HepG2 (cell line): ENCODE results near the gene PELI3. TPM values are rescaled to one million over a fixed set of nuclear protein-coding genes. Genes with fewer than 3 reads are reported as not detected.

Experiments
- CBFB ChIP-seq: sonication (generic); formaldehyde crosslinking; IDR thresholded peaks from 2 replicates; pipeline ENCODE4 v1.4.0; 2020; ENCODE audit warnings: missing genetic modification reagents
- ELF1 ChIP-seq: sonication (generic); formaldehyde crosslinking; IDR thresholded peaks from 2 replicates; pipeline ENCODE4 v1.4.0; 2020; ENCODE audit warnings: missing genetic modification reagents
- ETV5 ChIP-seq: IDR thresholded peaks from 2 replicates; pipeline ENCODE4 v1.6.1; 2018; ENCODE audit warnings: missing biosample characterization, missing genetic modification reagents, inconsistent platforms, borderline replicate concordance
- GFI1 ChIP-seq: sonication (generic); formaldehyde crosslinking; IDR thresholded peaks from 2 replicates; pipeline ENCODE4 v1.5.0; 2020; ENCODE audit warnings: missing genetic modification reagents, mild to moderate bottlenecking, borderline replicate concordance
- GPN1 ChIP-seq: sonication (generic); formaldehyde crosslinking; IDR thresholded peaks from 2 replicates; pipeline ENCODE4 v1.5.1; 2020; ENCODE audit warnings: missing genetic modification reagents, borderline replicate concordance
- IRX3 ChIP-seq: sonication (generic); formaldehyde crosslinking; IDR thresholded peaks from 2 replicates; pipeline ENCODE4 v1.8.1; 2023; ENCODE audit warnings: mild to moderate bottlenecking, low read depth, missing genetic modification reagents, borderline replicate concordance
- JARID2 ChIP-seq: sonication (generic); formaldehyde crosslinking; IDR thresholded peaks from 2 replicates; pipeline ENCODE4 v1.8.1; 2023; ENCODE audit warnings: missing genetic modification reagents, inconsistent platforms; ENCODE audit not compliant: insufficient replicate concordance
- KLF6 ChIP-seq: IDR thresholded peaks from 2 replicates; pipeline ENCODE4 v1.8.0; 2016; ENCODE audit warnings: missing biosample characterization, missing genetic modification reagents
- MED13 ChIP-seq: sonication (generic); formaldehyde crosslinking; IDR thresholded peaks from 2 replicates; pipeline ENCODE4 v1.5.0; 2020; ENCODE audit warnings: missing genetic modification reagents
- MIER3 ChIP-seq: IDR thresholded peaks from 2 replicates; pipeline ENCODE4 v1.6.1; 2016; ENCODE audit warnings: missing compliant biosample characterization, borderline replicate concordance
- MXI1 ChIP-seq: IDR thresholded peaks from 3 replicates; pipeline ENCODE4 v1.6.1; 2012; ENCODE audit warnings: low read depth, low read length, inconsistent platforms, borderline replicate concordance
- NKX3-1 ChIP-seq: sonication (generic); formaldehyde crosslinking; IDR thresholded peaks from 2 replicates; pipeline ENCODE4 v1.5.0; 2020; ENCODE audit warnings: missing genetic modification reagents
- PHB2 ChIP-seq: fragments of 450-650 bp; IDR thresholded peaks from 2 replicates; pipeline ENCODE4 v1.6.1; 2018; ENCODE audit not compliant: partially characterized antibody
- POLR2A ChIP-seq, 2 experiments: IDR thresholded peaks; 2 replicates each; pipeline ENCODE4 v1.6.1; 2011; ENCODE audit warnings: low read depth in 2 of 2, low read length in 2 of 2, mild to moderate bottlenecking in 1 of 2, moderate library complexity in 1 of 2; ENCODE audit not compliant: insufficient read depth in 1 of 2
- POLR2G ChIP-seq: fragments of 200-400 bp; formaldehyde crosslinking; IDR thresholded peaks from 2 replicates; pipeline ENCODE4 v1.6.1; 2018; ENCODE audit warnings: mild to moderate bottlenecking, low read depth, low read length, moderate library complexity
- SMC3 ChIP-seq: IDR thresholded peaks from 2 replicates; pipeline ENCODE4 v1.6.1; 2011; ENCODE audit warnings: low read length, improper control_type of control experiment
- SP4 ChIP-seq: sonication (generic); formaldehyde crosslinking; IDR thresholded peaks from 2 replicates; pipeline ENCODE4 v1.8.1; 2023; ENCODE audit warnings: mild to moderate bottlenecking, missing genetic modification reagents
- U2AF1 ChIP-seq: fragments of 200-400 bp; formaldehyde crosslinking; optimal IDR thresholded peaks from 2 replicates; pipeline ENCODE3; 2017; ENCODE audit warnings: mild to moderate bottlenecking, low read depth, low read length
- XRCC5 ChIP-seq: fragments of 200-400 bp; formaldehyde crosslinking; optimal IDR thresholded peaks from 2 replicates; pipeline ENCODE3; 2017; ENCODE audit warnings: mild to moderate bottlenecking, low read length
- YEATS2 ChIP-seq: sonication (generic); formaldehyde crosslinking; IDR thresholded peaks from 2 replicates; pipeline ENCODE4 v1.4.0; 2020; ENCODE audit warnings: missing genetic modification reagents, borderline replicate concordance
- ZFX ChIP-seq: sonication (generic); formaldehyde crosslinking; IDR thresholded peaks from 2 replicates; pipeline ENCODE4 v1.4.0; 2020; ENCODE audit warnings: mild to moderate bottlenecking, low read depth, missing genetic modification reagents, moderate library complexity
- ZNF253 ChIP-seq: sonication (generic); formaldehyde crosslinking; IDR thresholded peaks from 2 replicates; pipeline ENCODE4 v1.8.0; 2022; ENCODE audit warnings: mild to moderate bottlenecking, missing genetic modification reagents, borderline replicate concordance
- ZNF256 ChIP-seq: sonication (generic); formaldehyde crosslinking; conservative IDR thresholded peaks from 2 replicates; pipeline ENCODE4 v1.4.0; 2020; ENCODE audit warnings: missing genetic modification reagents
- ZNF329 ChIP-seq: sonication (generic); formaldehyde crosslinking; IDR thresholded peaks from 2 replicates; pipeline ENCODE4 v1.9.0; 2021; ENCODE audit warnings: low read depth, mild to moderate bottlenecking, missing genetic modification reagents
- ZNF510 ChIP-seq: sonication (generic); formaldehyde crosslinking; IDR thresholded peaks from 2 replicates; pipeline ENCODE4 v1.4.0; 2020; ENCODE audit warnings: low read depth, mild to moderate bottlenecking, missing genetic modification reagents
- ZNF563 ChIP-seq: sonication (generic); formaldehyde crosslinking; IDR thresholded peaks from 2 replicates; pipeline ENCODE4 v1.8.0; 2022; ENCODE audit warnings: mild to moderate bottlenecking, moderate library complexity, missing genetic modification reagents
- ZNF605 ChIP-seq: sonication (generic); formaldehyde crosslinking; IDR thresholded peaks from 2 replicates; pipeline ENCODE4 v1.8.0; 2022; ENCODE audit warnings: mild to moderate bottlenecking, missing genetic modification reagents
- ZNF687 ChIP-seq: sonication (generic); formaldehyde crosslinking; IDR thresholded peaks from 2 replicates; pipeline ENCODE4 v1.5.1; 2020; ENCODE audit warnings: mild to moderate bottlenecking, missing genetic modification reagents, moderate library complexity
- ZSCAN22 ChIP-seq: sonication (generic); formaldehyde crosslinking; IDR thresholded peaks from 2 replicates; pipeline ENCODE4 v1.4.0; 2020; ENCODE audit warnings: mild to moderate bottlenecking, missing genetic modification reagents
- polyA plus RNA-seq, 8 experiments: library from polyadenylated mRNA; depleted of rRNA in 3 of 8; stranded (reverse) in 7 of 8; unstranded in 1 of 8; fragments of >200 nt; fragmentation: Illumina TruSeq in 4 of 8; extraction: Trizol in 4 of 8; gene quantifications; 2 replicates each; pipeline versions ENCODE4 v1.2.1 to v1.2.3, GENCODE V29; 2011 to 2016; ENCODE audit warnings: low read depth in 4 of 8, missing spikeins in 1 of 8, mixed read lengths in 1 of 8; ENCODE audit not compliant: insufficient read depth in 1 of 8
- total RNA-seq, 5 experiments: library from RNA; depleted of rRNA; stranded (reverse); fragments of >200 nt; fragmentation: Illumina TruSeq; extraction: Trizol; gene quantifications; 2 replicates each; pipeline ENCODE4 v1.2.3, GENCODE V29; 2016; ENCODE audit warnings: low read depth in 1 of 5

Gene PELI3
- total and polyA plus RNA-seq, 2 of the 13 experiments (the other 11 are each of a cell fraction or from before 2014, with no cell fraction given): 2.0 to 4.0 TPM

- TF ChIP-seq ZNF687 (peak; percentile 63), JARID2 (CRISPR knock-in tag) (no peak), MIER3 (CRISPR knock-in tag) (peak; percentile 25; the same call in 1 of the 2 replicates), ZNF510 (CRISPR knock-in tag) (no peak), SP4 (peak; percentile 70), MED13 (no peak), CBFB (CRISPR knock-in tag) (no peak), POLR2G (peak; percentile 32; the same call in 1 of the 2 replicates), PHB2 (no peak), POLR2A (IDR thresholded peaks at IDR 0.05; ENCODE audit: insufficient read depth in 1 of 2, low read depth in 2 of 2, low read length in 2 of 2) (peak in 1 of 2 experiments; percentile 56; a peak in 2 of 4 replicates), GPN1 (CRISPR knock-in tag) (no peak), KLF6 (CRISPR knock-in tag) (no peak), ZNF563 (CRISPR knock-in tag) (no peak), XRCC5 (no peak), ZNF256 (no peak), U2AF1 (no peak), ZSCAN22 (CRISPR knock-in tag) (no peak), ELF1 (CRISPR knock-in tag) (no peak), YEATS2 (CRISPR knock-in tag) (peak; percentile 52; the same call in 1 of the 2 replicates), ZFX (CRISPR knock-in tag) (peak; percentile 79), ETV5 (CRISPR knock-in tag) (peak; percentile 21; the same call in 1 of the 2 replicates), SMC3 (no peak), ZNF253 (CRISPR knock-in tag) (no peak), GFI1 (CRISPR knock-in tag) (no peak), MXI1 (peak; percentile 26; the same call in 2 of the 3 replicates), IRX3 (CRISPR knock-in tag) (no peak), ZNF329 (no peak), ZNF605 (CRISPR knock-in tag) (0 out of 2 replicates have a peak, but pooled peaks have one; percentile 27), NKX3-1 (CRISPR knock-in tag) (no peak)
These were observed at the start of gene PELI3 (continued) for GRCh38 chr11:66466225-66467033.
